Neural crest cell (in vitro differentiated cells): ENCODE measurements around the gene CCNI2. TPM values are rescaled to one million over a fixed set of nuclear protein-coding genes. Genes with fewer than 3 reads are reported as not detected.

Source experiments
- DNase-seq: peaks from one replicate; pipeline ENCODE4 v3.0.0; 2021; ENCODE audit warnings: low read depth, mixed read lengths, low spot score
- H3K27ac Mint-ChIP-seq: one replicate; pipeline ENCODE4 v1.8.0; 2021; ENCODE audit warnings: mild to moderate bottlenecking, mixed read lengths; ENCODE audit not compliant: unreplicated experiment
- H3K27me3 Mint-ChIP-seq: 2 replicates; pipeline ENCODE4 v1.8.0; 2021; ENCODE audit warnings: low read depth, mild to moderate bottlenecking, mixed read lengths
- H3K36me3 Mint-ChIP-seq: 2 replicates; pipeline ENCODE4 v1.8.0; 2021; ENCODE audit warnings: low read depth, mild to moderate bottlenecking, mixed read lengths
- H3K4me1 Mint-ChIP-seq: 2 replicates; pipeline ENCODE4 v1.8.0; 2021; ENCODE audit warnings: mixed read lengths
- H3K4me3 Mint-ChIP-seq: one replicate; pipeline ENCODE4 v1.8.0; 2021; ENCODE audit warnings: mild to moderate bottlenecking, mixed read lengths
- H3K9me3 Mint-ChIP-seq: 2 replicates; pipeline ENCODE4 v1.8.0; 2021; ENCODE audit warnings: mixed read lengths
- CTCF ChIP-seq: fragments of 200-600 bp; sonication (generic); conservative IDR thresholded peaks from 2 replicates; pipeline ENCODE4 v1.5.0; 2021; ENCODE audit warnings: antibody characterized with exemption, mild to moderate bottlenecking
- total RNA-seq: library from RNA; stranded (reverse); gene quantifications from 2 replicates; pipeline ENCODE4 v1.2.1, GENCODE V29; 2021

CCNI2 gene
- total RNA-seq, 1 donor from 2014 or later, result not detected

- Mint-ChIP-seq H3K36me3 (no peaks in the 10 kb centered on the region), H3K4me3 (no peak overlapping the region), H3K4me1 (no peaks in the 10 kb centered on the region), H3K9me3 (no peaks in the 10 kb centered on the region), H3K27me3 (no peaks in the 10 kb centered on the region), H3K27ac (no peak overlapping the region)
- no peak for TF ChIP-seq CTCF
- DNase-seq, result no peak
Measured at GRCh38 chr5:132760601-132761317, 13.5 kb downstream of the CCNI2 start.

- DNase-seq, result no peak
- no peak for TF ChIP-seq CTCF
Measured at GRCh38 chr5:132761321-132762240, 14.4 kb downstream of the CCNI2 start.

GRCh38 chr5:132762246-132763000, 15.2 kb downstream of the CCNI2 start:
- TF ChIP-seq CTCF, result no peak
- Mint-ChIP-seq H3K36me3 (no peaks in the 10 kb centered on the region), H3K9me3 (no peaks in the 10 kb centered on the region), H3K4me3 (no peak overlapping the region), H3K4me1 (no peaks in the 10 kb centered on the region), H3K27me3 (no peaks in the 10 kb centered on the region), H3K27ac (no peak overlapping the region)
- DNase-seq, result no peak

More at GRCh38 chr5:132761321-132762240, 14.4 kb downstream of the CCNI2 start:
- Mint-ChIP-seq H3K27ac (no peak overlapping the region), H3K27me3 (no peaks in the 10 kb centered on the region), H3K36me3 (no peaks in the 10 kb centered on the region), H3K4me3 (no peak overlapping the region), H3K4me1 (no peaks in the 10 kb centered on the region), H3K9me3 (no peaks in the 10 kb centered on the region)

- no peak overlapping the region for H3K4me3 Mint-ChIP-seq
- TF ChIP-seq CTCF, result no peak
- H3K36me3 Mint-ChIP-seq, result no peaks in the 10 kb centered on the region
- peak overlapping the region; percentile 47 for H3K27ac Mint-ChIP-seq
- DNase-seq, result no peak
- no peaks in the 10 kb centered on the region for H3K9me3 Mint-ChIP-seq
- H3K4me1 Mint-ChIP-seq, result no peaks in the 10 kb centered on the region
- H3K27me3 Mint-ChIP-seq, result no peaks in the 10 kb centered on the region
Measured at GRCh38 chr5:132763181-132764036, 16.2 kb downstream of the CCNI2 start.
